NK-92 (cell line): Measurements from ENCODE around the gene BRD1.

Experiments used
- DNase-seq: peaks from one replicate; lab custom pipeline; 2025; ENCODE audit not compliant: unreplicated experiment; lab: John Stamatoyannopoulos, UW

BRD1 gene

DNA sequence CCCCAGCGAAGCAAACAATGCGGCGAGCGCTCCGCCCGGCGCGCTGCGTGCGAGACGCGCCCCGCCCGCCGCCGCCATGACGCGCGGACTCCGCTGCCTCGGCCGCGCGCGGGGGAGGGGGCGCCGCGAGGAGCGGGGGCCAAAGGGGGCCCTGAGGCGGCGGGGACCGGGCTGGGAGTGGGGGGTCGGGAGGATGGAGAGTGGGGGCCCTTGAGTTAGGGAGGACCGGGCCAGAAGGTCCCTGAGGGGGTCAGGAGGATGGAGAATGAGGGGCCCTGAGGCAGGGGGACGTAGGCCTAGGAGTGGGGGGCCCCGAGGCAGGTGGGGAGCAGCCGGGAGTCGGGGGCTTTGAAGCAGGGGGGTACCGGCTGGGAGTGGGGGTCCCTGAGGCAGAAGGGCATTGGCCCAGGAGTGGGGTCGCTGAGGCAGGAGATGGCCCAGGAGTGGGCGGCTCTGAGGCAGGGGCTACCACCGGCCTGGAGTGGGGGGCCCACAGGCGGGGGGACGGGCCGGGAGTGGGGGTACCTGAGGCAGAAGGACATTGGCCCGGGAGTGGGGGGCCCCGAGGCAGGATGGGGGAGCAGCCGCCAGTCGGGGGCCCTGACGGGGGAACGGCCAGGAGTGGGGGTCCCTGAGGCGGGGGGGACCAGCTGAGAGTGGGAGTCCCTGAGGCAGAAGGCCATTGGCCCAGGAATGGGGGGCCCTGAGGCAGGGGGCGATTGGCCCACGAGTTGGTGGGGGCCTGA, at the start of gene BRD1:
TSS of gene BRD1 (minus strand) at position 21 of the 746 bp plus-strand sequence. CDS start 3,556 bp downstream, outside the sequence.
- DNase-seq = no peak

DNA sequence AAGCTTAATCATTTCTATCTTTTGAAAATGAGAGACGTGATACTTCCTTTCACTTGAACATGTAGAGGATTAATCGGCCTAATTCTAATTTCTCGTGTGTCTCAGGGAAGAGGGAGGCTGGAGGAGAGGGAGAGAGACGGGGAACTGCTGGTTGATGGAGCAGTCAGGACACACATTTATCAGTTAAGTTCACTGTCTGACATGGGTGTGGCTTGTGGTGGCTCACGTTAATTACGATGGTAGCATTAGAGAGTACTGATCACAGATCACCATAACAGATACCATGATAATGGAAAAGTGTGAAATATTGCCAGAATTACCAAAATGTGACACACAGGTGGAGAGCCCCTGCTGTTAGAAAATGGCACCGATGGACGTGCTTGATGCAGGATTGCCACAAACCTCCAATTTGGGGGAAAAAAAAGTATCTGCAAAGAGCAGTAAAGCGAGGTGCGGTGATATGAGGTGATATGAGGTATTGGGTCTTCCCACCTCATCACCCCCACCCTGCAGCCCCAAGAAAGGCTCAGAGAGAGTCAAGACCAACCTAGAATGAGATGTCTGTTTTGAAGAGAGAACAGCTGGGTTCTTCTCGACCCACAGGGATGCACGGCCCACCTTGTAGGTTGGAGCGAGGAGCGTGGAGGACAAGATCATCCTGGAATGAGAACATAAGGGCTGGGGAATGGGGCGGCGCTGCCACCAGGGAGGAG, 45.7 kb upstream of the BRD1 start:
- no peak for DNase-seq

DNA sequence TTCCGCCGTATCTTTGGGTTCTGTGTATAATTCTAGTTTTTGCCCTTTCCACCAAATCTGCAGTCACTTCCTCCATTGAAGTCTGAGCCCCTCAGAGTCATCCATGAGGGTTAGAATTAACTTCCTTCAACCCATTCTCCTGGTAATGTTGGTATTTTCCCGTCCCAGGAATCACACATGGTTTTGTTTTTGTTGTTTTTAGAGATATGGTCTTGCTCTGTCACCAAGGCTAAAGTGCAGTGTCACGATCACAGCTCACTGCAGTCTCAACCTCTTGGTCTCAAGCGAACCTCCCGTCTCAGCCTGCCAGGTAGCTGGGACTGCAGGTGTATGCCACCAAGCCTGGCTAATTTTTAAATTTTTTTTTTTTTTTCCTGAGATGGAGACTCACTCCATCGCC, 44.7 kb upstream of the BRD1 start:
- no peak for DNase-seq

DNA sequence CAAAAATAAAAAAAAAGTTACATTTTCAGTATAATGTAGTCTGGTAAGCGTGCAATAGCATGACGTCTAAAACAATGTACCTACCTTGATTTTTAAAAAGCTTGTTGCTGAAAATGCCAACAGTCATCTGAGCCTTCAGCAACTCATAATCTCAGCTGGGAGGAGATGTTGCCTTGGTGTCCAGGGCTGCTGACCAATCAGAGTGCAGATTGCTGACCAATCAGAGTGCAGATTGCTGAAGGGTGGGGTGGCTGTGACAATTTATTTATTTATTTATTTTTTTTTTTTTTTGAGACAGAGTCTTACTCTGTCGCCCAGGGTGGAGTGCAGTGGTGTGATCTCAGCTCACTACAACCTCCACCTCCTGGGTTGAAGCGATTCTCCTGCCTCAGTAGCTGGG, 43.8 kb upstream of the BRD1 start:
- DNase-seq = no peak

DNA sequence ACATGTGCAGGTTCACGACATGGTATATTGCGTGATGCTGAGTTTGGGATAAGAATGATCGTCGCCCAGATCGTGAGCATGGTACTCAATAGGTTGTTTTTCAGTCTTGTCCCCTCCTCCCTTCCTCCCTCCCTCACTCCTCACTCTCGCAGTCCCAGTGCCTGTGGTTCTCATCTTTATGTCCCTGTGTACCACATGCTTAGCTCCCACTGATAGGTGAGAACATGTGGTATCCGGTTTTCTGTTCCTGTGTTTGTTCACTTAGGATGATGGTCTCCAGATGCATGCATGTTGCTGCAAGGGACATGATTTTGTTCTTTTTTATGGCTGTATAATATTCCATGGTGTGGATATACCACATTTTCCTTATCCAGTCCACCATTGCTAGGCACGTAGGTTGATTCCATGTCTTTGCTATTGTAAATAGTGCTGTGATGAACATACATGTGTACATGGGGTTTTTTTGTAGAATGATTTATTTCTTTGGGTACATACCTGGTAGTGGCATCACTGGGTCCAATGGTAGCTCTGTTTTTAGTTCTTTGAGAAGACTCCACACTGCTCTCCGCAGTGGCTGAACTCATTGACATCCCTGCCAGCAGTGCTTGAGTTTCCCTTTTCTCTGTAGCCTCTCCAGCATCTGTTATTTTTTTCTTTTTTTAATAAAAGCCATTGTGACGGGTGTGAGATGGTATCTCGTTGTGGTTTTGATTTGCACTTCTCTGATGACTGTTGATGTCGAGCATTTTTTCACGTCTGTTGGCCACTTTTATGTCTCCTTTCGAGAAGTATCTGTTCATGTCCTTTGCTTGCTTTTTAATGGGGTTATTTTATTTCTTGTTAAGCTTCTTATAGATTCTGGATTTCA, 42.4 kb upstream of the BRD1 start:
- DNase-seq = no peak

DNA sequence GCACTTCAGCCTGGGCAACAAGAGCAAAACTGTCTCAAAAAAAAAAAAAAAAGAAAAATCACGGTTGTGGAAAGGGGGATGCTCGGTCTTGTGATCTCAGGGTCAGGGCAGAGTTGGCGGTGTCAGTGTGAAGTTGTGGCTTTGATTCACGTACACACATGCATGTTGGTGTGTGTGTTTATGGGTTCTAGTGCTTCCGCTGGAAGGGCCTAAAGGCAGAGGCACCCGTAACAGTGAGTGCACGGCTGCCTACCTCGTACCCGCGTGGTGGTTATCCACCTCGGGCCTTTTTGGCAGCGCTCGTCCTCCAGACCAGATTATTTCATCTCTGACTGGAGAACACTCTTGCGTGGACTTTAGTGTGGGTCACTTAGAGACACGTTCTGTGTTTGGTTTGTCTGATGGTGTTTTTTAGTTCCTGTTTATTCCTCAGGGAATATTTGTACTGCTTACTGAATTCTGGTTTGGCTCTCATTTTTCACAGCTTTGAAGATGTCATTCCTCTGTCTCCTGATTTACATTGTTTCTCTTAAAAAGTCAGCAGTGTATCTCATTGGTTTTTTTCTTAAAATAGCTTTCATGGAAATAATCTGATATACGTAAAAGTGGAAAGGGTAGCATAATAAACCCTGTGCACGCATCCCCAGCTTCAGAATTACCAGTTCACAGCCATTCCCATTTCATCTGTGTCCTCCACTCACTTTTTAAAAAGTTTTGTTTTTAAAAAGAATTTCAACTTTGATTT, 41.6 kb upstream of the BRD1 start:
- DNase-seq = no peak

DNA sequence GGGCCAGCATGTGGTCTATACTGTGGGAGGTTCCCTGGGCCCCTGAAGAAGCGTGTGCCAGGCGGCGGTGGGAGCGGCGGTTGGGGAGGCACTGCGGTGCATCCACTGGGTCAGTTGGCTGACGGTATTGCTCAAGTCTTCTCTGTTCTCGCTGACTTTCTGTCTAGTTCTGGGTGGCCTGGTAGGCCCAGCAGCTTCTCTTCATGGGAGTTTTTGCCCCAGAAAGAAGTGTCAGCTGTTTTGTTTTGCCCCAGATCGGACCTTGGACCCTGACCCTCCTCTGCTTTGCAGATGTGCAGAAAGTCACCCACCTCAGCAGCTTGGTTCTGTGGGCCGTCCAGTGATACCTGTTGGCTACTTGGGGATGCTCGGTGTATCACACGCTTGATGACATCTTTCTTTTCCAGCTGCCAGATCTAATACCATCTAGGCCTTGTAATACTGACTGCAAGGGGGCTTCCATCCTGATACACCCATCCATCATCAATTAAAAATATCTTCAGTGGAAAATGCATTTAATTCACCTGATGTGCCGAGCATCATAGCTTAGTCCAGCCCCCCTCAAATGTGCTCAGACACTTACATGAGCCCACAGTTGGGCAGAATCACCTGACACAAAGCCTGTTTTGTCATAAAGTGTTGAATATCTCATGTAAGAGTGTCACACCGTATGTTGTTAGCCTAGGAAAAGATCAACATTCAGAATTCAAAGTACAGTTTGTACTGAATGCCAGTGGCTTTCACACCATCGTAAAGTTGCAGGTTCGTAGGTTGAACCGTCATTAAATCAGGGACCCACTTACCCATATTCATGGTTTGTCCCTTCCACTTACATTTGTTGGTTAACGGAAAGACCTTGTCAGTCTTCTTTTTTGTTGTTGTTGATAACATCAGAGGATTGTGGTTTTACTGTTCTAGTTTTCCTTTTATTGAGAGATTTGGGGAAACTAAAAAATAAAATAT, 39.9 kb upstream of the BRD1 start:
- no peak for DNase-seq

DNA sequence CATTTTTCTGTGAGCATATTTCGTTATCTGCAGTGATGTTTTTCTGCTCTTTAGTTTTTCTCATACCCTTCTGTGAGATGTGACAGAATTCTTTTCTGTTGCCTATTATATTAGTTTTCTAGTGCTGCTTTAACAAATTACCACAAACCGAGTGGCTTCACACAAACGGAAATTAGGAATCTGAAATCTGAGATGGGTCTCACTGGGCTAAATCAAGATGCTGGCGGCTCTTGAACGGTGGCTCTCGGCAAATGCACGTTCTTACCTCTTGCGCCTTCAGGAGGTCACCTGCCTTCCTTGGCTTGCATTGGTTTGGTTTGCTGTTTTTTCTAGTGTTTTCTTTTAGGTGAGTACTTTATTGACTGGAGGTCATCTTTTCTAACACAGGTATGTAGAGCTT, 39.0 kb upstream of the BRD1 start:
- DNase-seq = no peak

DNA sequence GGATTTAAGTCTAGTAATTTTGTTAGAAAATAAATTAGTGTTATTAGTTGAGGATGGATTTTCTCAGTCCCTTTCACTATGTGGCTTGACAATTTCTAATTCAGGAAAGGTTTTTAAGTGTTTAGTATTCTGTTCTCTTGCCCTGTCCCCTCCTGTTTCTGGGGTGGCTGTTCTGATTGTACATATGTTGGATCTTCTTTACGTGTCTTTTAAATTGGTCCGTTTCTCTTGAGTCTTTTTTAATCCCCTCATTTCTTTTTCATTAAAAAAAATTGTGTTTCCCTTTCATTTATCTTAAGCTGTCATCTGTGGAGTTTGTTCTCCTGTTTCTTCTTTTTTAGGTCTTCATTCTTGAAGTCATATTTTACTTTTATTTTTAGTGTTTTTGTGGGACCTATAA, 38.5 kb upstream of the BRD1 start:
- DNase-seq = no peak

DNA sequence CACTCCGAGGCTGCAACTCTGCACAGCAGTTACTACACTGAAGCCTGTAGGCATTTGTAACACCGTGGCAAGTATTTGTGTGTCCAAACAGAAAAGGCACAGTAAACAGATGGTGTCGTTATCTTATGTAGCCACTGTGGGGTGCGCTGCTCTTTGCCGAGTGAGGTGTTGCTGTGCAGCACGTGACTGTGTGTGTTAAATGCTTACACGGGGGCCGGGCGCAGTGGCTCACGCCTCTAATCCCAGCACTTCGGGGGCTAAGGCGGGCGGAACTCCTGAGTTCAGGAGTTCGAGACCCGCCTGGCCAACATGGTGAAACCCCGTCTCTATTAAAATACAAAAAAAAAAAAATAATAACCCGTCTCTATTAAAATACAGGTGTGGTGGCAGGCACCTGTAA, 37.5 kb upstream of the BRD1 start:
- DNase-seq = no peak

DNA sequence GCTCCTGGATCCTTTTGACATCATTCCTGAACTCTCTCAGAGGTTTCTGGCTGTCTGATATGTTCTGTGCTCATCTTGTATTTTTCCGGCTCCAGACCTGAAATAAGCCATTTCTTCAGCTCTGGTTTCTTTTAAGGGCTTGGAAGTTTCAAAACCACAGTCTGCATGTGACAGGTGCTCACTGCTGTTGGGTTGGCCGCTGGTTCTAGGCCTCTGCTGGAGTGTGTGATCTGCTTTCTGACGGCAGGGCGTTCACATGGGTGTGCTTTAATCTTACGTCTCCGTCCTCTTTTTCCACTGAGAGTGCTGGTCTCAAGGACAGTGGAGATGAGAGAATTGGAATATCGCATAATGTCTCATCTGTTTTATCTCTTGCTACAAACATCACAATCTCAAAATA, 36.3 kb upstream of the BRD1 start:
- no peak for DNase-seq

DNA sequence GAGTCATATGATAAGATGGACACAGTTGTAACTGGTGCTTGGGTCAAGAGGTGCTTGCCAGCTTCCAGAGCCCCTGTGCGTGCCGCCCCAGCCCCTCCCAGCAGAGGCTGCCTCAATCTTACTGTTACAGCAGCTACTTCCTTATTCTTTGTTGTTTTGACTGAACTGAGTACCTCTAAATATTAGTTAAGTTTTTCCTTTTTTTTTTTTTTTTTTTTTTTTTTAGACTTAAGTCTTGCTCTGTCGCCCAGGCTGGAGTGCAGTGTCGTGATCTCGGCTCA, 34.8 kb upstream of the BRD1 start:
- no peak for DNase-seq

DNA sequence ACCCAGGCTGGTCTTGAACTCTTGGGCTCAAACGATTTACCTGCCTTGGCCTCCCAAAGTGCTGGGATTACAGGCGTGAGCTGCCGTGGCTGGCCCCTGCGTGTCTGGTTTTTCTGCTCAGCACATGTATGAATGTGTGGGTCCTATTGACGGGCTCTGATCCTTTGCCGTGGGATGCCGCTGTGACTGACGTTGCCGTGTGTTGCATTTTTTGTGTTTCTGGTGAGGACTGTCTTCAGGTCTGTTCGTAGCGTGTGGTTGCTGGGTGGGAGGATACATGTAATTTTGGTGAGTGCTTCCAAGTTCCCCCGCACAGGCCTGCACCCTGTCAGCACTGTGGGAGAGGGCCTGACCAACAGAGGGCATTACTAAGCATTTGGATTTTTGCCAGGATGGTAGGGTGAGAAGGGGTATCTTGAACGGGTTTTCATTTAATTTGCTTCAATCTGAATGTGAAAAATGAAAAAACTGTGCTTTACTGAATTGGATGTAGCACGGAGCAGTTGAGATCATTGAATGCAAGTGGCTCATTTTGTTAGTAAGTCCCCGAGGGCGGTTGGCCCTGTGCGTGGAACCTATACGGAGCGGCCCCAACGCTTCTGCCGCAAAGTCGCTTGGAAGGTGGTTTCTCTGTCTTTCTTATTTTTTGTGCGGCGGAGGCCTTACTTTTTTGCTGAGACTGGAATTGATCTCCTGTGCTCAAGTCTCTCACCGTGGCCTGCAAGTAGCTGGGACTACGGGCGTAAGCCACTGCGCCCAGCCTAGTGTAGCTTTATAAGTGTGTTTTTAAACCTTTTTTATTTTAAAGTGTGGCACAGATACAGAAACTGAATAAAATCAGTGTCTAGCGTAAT, 34.2 kb upstream of the BRD1 start:
- DNase-seq = no peak

DNA sequence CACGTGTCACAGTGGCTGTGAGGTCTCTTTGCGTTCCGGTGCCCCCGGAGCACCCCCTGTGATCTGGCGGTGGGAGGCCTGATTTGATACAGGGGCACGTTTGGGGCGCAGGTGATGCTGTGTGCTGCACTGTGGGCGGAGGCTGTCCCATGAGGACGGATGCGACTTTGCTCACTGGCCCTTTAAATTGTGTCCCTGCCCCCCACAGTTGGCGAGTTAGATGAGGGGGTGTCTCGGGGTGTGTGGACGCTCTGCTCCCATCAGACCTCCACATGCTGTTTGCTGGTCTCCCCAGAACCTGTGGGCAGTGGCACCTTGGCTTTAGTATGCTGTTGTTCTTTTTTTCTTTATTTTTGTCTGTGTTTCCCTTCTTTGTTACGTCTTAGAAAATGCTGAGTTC, 31.2 kb upstream of the BRD1 start:
- DNase-seq = no peak

DNA sequence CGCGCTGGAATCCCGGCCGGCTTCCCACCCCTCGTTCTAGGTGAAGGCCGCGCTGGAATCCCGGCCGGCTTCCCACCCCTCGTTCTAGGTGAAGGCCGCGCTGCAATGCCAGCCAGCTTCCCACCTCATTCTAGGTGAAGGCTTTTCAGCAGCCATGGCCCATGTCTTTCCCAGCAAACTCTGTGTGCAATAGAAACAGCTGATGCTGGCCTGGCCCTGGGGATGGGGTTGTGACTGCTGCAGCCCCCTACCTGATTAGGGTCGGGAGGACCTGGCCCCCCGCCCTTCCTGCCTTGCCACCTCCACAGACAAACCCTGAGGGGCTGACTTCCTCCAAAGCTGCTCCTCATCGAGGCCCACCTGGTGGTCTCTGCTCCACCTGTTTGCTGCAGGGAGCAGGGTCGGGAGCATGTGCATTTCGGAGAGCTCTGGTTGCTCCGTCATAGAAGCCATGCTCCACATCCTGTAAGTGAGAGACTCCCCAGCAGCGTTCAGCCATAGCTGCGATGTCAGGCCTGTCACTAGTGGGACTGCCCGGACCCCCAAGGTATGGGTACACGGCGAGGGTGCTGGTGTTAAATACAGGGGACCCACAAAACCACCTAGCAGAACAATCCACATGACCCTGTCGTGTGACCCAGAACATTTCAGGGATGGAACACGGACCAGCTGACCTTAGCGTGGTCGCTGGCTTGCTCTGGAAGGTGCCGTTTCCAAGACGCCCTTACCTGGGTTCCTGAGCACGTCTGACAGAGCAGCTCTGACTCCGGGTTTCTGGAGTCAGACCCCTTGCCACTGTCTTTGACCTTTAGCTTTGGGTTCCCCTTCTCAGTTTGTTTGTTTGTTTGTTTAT, 29.3 kb upstream of the BRD1 start:
- DNase-seq = no peak

DNA sequence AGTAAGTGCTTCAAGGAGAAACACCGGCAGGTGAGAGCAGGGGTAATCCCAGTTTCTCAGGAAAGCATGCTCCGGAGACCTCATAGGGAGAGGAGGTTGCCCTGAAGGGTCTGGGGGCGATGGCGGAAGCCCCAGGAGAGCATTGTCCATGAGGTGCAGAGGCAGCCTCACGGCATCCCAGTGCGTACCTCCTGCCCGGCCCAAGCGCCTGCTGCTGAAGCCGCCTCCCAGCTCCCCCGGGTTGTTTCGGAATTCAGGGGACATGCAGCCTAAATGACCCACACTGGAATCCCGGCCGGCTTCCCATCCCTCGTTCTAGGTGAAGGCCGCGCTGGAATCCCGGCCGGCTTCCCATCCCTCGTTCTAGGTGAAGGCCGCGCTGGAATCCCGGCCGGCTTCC, 28.7 kb upstream of the BRD1 start:
- no peak for DNase-seq

DNA sequence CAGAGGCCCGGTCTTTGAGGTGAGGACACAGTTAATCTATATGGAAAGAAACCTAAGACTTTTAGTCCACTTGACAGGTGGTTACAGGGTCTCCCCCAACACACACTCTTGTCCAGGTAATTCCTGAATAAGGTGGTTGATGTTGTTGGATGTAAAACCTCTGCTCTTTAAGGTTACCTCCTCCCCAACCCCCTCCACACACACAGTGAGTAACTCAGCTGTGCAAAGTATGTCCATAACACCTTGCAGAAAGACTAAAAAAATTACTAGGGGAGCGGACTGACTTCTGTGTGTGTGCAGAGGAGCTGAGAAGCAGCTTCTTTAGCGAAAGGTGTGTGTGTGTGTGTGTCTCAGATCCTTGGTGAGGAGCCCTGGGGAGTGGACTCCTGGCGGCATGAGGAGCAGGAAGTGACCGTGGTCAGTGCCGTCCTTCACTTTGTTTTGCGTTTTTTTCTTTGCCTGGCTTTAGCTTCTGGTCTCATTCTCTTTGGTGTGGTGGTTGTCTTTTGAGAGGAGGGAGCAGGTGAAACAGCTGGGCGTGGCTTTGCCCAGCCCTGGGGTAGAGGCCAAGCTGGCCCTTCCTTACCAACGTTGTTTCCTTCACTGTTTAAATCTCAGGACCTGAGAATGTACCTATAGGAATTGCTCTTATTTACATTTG, 27.7 kb upstream of the BRD1 start:
- DNase-seq = no peak
